8988T (cell line): ENCODE measurements around the gene NPLOC4.
A peak's percentile ranks its signal among the peaks of the same experiment; 100 is the strongest.

Experiments used
- DNase-seq: peaks from one replicate; pipeline ENCODE4 v3.0.0; 2011

The NPLOC4 gene

DNA sequence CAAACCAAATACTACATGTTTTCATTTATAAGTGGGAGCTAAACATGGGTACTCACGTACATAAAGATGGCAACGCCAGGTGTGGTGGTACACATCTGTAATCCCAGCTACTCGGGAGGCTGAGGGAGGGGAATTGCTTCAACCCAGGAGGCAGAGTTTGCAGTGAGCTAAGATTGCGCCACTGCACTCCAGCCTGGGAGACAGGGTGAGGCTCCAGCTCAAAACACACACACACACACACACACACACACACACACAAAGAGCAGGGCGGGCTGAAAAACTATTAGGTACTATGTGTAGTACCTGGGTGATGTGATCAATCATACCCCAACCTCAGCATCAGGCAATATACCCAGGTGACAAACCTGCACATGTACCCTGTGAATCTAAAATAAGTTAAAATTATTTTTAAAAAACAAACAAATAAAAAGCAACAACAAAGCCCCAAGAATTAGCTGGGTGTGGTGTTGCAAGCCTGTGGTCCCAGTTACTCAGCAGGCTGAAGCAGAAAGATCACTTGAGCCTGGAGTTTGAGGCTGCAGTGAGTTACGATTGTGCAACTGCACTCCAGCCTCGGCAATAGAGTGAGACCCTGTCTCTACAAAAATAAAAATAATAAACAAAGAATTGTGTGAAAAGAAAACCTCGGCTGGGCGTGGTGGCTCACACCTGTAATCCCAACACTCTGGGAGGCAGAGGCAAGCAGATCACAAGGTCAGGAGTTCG is 72.9 kb downstream of the NPLOC4 start:
- no peak for DNase-seq

DNA sequence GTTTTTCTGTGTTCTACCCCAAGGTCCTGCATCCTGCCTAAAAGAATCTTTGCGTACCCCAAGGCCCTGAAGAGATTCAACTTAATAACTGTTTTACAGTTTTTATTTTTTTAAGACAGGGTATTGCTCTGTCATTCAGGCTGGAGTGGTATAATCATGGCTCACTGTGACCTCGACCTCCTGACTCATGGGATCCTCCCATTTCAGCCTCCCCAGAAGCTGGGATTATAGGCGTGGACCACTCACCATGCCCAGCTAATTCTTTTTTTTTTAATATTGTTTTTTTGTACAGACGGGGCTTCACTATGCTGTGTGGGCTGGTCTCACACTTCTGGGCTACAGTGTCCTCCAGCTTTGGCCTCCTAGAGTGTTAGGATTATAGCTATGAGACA is 75.4 kb downstream of the NPLOC4 start:
- no peak for DNase-seq

DNA sequence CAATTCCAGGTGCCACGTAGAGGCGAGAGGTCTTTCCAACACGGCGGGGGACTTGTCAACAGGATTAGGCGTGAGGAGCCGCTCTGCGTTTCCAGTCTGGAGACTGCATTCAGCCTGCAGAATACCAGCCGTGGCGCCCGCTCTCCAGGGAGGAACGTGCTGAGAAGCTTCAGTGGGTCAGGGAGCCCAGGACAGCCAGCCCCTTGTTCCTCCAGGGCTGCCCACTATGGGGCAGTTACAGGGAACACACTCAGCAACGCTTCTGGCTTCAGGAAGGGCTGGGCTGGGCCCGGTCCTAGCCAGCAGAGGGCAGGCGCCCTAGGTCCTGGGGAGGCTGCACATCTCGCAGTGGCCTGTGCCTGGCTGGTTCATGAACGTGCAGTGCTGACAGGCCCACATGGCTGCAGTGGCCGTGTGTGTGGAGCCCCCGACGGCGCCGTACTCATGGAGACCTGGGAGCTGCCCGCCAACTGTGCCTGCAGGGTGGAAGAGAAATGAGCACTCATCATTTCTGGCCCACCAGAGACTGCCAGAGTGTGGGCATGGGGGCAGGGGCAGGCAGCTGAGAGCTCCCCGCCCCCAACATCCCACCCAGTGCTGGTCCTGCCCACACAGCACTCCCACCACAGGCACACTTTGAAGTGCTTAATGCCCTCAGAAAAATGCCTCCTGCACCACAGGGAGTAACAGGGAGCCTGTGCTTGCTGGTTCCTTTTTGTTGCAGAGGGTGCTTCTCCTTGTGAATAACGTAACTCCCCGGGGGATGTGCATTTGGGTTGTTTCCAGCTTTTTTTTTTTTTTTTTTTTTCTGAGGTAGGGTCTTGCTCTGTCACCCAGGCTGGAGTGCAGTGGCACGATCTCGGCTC is 77.7 kb downstream of the NPLOC4 start:
- DNase-seq, result peak; percentile 71

DNA sequence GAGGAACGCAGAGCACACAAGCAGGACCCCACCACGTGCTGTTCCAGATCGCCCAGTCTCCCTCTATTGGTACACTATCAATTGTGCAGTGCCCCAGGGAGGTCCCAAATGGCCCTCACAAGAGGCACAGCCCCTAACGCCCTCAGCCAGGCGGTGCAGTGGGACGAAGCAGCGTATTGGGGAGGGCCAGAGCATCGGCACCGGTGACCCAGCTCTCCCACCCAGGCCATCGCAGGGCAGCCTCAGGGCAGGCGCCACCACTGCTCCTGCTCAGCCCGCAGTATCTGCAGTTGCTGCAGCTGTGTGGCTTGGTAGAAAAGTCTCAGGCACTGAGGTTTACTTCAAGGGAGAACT is 78.8 kb downstream of the NPLOC4 start:
- DNase-seq, result no peak

DNA sequence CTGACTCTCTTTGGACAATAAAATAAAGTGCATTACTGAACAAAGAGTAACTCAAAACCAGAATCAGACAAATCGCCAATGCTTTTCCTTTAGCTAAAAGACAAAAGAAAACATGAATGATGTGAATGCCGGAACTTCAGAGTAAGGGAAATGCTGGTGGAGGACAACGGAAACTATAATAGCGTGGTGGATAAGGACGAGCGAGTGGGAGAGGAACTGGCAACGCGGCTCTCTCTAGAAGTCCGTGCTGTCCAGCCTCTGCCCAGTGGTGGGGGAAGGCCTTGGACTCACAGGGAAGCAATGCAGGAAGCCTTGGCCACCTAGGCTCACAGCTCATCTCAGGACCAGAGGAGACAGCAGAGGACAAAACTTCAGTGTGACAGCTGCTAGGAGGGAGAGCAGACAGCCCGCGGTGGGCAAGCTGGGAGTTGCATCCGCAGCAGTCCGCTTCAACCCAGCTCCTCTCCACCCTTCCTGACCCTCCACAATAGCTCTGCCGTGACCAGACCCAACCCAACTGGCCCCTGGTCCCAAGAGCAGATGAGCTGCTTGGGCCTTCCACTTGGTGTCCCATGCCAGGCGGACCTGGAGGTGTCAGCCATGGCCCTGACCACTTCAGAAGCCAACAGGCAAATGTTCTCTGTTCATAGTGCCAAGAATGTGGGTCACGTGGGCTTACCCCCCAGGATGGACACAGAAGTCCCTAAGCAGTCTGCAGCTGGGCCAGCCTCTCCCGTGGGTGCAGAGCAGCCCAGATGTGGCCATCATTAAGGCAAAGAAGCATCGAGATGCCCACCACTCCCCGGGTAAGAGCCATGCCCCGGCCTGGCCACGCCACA is 79.4 kb downstream of the NPLOC4 start:
- DNase-seq, result no peak

DNA sequence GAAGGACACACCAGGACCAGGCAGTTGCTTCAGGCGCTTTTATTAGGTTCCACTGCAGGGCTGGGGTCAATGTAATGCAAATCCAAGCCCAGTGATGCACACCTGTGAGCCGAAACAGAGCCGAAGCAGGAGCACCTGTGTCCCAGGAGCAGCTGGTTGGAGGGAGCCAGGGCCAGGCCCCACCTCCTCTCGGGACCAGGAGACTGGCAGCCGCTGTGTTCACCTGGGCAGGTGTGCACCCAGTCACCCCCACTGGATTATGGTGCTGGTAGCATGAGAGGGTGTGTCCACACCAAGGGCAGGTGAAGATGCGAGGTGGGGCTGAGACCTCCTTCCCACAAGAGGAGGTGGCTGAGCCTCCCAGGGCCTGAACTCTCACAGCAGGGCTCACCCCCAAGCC is 80.0 kb downstream of the NPLOC4 start:
- DNase-seq, result no peak

DNA sequence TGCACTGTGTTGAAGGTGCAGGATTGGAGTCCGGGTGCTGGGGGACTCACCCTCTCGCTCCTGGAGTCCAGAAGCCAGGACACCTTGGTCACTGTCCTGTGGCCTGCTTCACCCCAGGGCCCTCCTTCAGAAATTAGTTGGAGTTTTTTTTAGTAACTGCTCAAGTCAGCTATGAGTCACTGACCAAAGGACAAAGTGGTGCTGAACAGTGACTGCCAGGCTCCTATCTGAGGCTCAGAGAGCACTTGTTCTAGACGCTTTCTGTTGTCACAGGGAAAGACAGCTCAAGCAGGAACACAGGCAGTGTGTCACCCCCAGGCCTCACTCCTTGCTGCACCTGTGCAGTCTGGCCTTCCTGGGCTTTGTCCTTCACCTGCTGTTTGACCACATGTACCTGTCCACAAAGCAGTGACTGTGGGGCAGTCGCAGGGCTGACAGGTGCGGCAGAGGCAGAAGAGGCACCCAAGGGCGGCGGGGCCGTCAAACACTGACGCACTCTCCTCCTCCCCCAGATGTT is 80.7 kb downstream of the NPLOC4 start:
- DNase-seq, result no peak

DNA sequence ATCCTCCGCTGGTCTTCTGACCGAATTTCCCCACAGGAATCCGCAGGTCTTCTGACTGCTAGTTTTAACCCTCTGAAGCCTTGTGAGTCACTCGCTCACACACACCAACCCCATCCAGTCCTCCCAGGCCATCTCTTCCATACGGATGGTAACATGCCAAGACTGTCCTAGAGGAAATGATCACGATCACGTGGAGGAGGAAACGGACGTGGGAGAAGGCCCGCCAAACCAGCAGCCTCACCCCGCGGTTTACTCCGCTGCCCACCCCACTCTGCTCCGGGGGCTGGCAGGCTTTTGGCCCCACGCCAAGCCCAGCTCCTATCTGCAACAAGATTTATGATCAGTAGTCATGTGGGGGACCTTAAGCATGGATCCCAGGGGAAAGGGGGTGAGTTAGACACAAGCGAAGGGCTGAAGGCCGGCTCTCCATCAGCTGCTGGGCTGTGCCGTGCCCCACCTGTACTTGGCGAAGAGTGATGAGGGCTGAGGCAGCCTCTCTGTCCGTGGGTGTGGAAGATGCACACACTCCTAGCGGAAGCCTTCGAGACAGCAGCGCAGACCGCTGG is 83.2 kb downstream of the NPLOC4 start:
- no peak for DNase-seq

DNA sequence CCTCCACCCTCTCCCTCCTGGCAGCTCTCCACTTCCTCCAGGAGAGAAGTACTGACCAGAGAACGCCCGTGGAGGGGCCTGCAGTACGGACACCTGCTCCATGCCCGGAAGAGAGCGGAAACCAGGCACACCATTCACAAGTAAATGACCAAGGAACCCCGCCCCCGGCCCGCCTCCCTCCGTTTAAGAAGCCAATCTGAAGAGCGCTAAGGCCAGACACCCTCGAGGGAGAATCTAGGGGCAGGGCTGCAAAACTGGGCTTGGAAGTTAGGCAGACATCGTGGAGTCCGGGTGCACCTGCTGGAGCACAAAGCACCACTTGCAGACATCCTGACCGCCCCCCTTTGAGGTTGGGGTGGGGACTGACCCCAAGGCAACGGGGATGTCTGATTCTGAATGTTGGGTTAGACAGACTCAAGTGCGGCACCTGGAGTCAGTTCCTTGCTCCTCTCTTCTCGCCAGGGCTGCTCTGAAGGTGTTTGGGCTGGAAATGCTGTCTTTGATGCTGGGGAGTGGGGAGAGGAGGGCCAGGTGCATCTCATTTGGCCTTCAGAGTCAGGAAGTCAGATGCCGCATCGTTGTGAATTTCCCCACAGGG is 83.8 kb downstream of the NPLOC4 start:
- peak; percentile 83 for DNase-seq

DNA sequence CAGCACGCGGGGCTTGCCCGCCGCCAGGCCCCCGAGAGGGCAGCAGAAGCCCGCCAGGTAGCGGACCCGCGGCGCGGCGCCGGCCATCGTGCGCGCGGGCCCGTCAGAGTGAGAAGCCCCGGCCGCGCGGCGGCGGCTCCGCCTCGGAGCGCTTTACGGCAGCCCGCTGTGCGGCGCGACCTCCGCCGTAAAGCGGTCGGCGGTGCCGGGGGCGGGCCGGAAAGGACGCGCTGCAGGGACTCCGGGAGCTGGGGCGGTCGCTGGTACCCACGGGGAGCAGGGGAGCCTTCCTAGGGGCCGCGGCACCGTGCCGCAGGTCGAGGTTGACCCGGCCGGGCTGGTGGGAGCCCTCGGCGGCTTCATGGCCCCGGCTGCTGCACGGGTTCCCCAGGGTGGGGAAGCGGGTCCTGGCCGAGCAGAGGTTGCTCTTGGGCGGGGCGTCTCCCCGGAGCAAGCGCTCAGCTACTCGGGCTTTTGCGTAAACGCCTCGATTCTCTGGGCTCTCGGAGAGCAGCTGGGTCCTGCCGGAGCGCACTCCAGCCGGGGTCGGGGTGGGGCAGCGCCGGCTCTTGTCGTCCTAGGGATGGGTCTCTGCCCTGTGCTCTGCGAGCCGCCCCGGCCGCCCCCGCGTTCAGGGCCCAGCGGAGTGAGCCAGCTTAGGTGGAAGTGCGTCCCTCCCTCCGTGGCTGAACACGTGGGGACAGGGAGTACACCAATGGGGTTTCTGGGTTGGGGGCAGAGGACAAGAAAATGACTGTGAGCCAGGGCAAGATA is 84.5 kb downstream of the NPLOC4 start, which contains the start of gene FAAP100:
Gene FAAP100, minus strand, starts transcription at position 110 of the 774 bp plus-strand sequence. Its CDS starts 23 bp downstream, at position 87.
- peak; percentile 88 for DNase-seq

DNA sequence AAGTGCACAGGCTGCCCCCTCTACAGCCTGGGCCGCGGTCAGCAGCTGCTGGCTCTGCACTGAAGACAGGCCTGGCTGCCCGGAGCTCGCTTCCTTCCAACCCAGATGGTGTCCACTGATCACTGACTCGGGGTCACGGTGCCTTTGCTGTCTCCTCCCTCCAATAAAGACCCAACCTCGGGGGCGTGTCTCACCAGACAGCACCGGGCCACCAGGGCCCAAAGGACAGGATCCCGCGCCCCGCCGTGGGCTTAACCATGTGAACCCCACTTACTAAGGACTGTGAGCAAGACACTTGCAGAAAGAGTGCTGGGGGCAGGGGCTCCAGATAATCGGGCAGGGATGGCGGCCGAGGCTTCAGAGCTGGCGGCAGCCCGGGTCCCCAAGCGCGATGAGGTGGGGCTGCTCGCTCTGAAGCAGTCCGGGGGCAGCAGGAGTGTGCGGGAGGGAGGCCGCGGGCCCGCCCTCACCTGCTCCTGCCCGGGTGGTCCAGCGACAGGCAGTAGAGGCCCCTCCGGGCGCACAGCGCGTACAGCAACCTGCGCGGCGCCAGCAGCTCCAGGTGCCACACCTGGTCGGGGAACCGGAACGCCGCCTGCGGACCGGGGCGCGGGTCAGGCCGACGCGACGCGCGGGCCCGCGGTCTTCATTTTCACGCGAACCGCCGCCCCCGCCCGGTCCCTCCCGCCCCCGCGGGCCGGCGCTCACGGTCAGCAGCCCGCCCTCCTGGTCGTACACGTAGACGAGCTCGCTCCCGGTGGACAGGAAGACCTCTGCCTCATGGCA is 85.3 kb downstream of the NPLOC4 start:
- no peak for DNase-seq

DNA sequence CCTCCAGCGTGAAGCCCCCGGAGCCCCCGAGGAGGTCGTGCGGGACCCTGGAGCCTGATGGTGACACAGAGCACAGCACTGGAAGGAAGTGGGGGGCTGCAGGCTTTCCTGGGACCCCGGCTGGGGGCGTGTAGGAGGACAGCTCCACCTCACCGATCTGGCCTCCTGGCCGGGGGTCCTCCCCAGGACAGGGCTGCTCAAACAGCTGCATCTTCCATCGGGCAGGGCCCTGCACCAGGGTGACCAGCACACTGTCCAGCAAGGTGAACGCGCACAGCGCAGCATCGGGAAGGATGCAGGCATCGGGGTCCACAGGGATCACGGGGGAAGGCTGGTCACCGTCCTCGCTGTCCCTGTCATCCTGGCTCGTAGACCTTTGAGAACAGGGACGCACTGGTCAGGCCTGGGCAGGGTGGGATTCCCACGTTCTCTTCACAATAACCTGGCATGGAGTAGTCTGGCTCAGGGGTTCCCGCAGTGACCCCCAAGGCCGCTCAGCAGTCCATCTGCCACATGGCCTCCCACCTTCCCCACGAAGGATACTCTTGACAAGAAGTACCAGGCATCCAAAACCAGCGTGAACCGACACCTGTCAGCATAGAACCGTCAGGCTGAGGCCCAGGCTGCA is 86.0 kb downstream of the NPLOC4 start:
- no peak for DNase-seq

DNA sequence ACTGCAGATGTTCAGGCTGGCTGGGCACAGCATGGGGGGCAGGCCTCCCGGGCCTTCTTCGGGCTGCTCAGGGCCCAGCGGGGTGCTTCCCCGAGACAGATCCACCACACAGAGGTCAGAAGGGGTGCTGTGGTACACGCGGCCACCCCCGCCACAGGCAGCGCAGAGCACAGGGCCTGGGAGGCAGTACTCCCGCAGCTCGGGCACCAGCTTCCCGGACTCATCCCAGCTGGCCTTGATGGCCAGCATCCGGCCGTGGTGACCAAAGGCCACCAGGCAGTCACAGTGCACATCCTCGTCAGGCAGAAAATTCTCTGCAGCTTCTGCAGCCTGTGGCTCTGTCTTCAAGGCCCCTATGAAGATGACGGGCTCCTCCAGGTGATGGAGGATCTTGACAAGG is 86.6 kb downstream of the NPLOC4 start:
- no peak for DNase-seq

DNA sequence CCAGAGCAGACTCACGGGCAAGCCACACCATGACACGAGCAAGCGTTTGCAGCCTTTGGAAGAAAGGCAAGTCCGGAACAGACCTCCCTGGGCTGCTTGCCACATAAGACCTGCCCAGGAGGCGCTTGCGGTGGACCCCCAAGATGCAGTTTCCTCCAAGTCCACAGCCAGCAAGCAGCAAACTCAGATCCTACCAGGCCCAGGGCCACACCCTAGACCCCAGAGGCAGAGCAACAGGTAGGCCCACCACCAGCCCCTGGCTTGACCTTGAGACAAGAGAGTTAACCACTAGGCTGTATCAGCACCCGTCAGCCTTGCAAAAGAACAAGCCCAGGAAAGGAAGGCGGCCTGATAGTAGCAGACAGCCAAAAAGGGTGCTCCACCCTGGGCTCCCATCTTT is 87.1 kb downstream of the NPLOC4 start:
- DNase-seq, result no peak

DNA sequence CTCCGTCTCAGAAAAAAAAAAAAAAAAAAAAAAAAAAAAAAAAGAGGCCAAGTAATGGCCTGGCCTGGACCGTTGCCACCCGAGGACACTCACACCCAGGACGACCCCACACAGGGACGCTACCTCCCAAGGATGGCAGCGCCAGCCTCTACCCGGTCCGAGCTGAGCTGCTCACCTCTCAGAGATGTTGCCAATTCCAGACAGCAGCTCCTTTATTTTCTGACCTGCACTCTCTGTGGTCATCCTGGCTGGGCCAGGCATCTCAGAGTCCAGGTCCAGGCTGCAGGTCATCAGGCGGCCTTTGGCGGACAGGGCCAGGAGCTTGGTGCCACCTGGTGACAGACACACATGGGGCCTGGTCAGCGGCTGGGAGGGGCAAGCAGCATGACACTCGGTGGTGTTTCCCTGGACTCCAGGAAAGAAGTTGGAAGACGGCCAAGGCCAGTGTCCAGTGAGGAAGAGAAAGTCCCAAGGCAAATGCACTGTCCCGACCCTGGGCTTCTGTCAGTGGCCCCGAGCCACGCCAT is 87.8 kb downstream of the NPLOC4 start:
- DNase-seq, result no peak

DNA sequence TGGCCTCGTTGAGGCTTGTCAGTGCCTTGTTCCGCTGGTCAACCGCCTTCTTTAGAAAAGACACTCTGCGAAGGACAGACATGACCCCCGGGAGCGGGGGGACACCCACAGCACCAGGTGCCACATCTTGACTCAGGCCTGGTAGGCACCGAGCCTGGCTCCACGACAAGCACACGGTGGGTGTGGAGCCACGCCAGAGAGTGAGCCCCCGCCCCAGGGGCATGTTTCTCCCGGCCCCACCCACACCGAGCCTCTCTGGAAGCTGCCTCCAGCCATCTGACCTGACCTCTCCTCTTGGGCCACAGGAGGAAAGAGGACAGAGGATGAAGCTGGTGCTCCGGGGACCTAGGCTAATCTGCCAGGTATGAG is 89.3 kb downstream of the NPLOC4 start:
- DNase-seq, result no peak

DNA sequence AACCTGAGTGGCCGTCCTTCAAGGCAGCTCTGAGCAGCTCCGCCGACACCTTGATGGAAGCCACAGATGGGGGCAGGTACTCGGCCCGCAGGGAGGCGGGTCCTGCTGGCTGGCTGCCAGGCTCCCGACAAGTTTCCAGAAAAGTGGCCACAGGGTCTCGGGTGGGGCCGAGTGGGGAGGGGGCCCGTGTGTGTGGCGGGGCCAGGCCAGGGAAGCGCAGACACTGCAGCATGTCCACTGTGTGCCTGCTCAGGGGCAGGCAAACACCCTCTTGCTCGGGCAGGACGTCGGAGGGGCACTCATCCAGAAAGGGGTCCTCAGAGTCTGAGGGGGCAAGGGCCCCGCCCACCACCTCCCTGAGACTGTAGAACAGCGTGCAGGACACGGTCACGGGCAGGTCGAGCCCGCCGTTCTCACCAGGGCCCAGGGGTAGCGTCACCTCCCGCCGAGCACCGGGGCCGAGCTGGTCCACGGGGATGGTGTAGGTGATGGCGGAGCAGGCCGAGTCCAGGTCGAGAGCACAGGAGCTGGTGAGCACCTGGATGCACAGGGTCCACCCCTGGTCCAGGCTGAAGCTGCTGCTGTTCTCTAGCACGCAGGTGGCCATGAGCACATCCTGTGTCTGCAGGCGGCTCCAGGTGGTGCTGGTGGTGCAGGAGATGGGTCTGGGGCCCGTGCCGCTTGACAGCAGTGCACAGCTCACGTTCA is 89.9 kb downstream of the NPLOC4 start:
- no peak for DNase-seq

DNA sequence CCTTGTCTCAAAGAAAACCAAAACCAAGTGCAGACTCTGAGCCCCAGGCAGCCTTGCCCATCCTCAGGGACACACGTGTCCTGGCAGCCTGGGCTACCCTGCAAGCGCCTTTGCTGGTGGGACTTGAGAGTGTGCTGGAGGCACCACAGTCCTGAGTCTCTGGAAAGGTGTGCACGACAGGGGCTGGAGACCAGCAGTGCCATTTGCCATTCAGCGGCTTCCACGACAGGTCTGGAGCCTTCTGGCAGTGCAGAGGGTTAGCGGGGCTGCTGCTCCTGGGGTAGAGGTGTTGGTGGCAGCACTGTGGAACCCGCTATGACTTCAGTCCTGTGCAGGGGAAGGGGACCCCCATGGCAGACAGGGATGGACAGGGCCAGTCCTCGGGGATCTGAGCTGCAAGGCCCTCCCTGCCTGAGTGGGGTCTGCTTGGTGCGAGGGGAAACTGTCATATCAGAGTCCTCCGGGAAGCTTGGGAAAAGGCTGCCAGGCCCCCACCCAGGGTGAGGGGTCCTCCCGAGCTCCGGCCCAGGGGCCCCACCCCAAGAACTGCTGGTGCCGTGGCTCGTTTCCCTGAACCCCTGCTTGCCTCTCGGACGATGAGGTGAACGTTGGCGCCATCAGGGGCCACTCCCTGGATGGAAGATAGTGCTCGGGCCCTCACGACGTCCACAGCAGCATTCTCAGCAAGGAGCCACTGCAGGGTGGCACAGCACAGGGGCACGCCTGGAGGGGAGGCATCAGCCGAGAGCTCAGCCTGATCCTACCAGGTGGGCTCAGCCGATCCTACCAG is 91.6 kb downstream of the NPLOC4 start:
- no peak for DNase-seq
